GM21526 (cell line): ENCODE data around the gene KIF3B.
"Not testable (repeated sequence)": the region's sequence is repeated elsewhere in the genome, so short reads cannot be mapped to it uniquely, and the experiment has no call there.

Experiments
- ATAC-seq: cut with Tn5 transposase; IDR thresholded peaks from one replicate; pipeline ENCODE4 v1.9.1; 2021; ENCODE audit warnings: moderate library complexity; ENCODE audit not compliant: unreplicated experiment, low FRiP score

KIF3B gene

GRCh38 chr20:32353848-32354496, 76.5 kb downstream of the KIF3B start:
- ATAC-seq, result no peak

- no peak for ATAC-seq
Measured at GRCh38 chr20:32354592-32355416, 77.4 kb downstream of the KIF3B start.

GRCh38 chr20:32355417-32355841, 78.0 kb downstream of the KIF3B start:
- peak; percentile 33 for ATAC-seq

- not testable (repeated sequence) for ATAC-seq
Measured at GRCh38 chr20:32355907-32356621, 78.6 kb downstream of the KIF3B start.

- no peak for ATAC-seq
Measured at GRCh38 chr20:32356622-32357374, 79.3 kb downstream of the KIF3B start.

GRCh38 chr20:32357375-32357868, 80.0 kb downstream of the KIF3B start:
- peak; percentile 4 for ATAC-seq

- peak; percentile 64 for ATAC-seq
Measured at GRCh38 chr20:32357869-32358631, 80.6 kb downstream of the KIF3B start, which contains the start of gene ASXL1. TSS of gene ASXL1 (plus strand) at chr20:32358331. CDS start at chr20:32358776, 445 bp downstream.

GRCh38 chr20:32358632-32358882, 81.1 kb downstream of the KIF3B start:
- no peak for ATAC-seq

- no peak for ATAC-seq
Measured at GRCh38 chr20:32358883-32359632, 81.6 kb downstream of the KIF3B start.

GRCh38 chr20:32359633-32360332, 82.3 kb downstream of the KIF3B start:
- no peak for ATAC-seq

- ATAC-seq, result no peak
Measured at GRCh38 chr20:32360333-32360634, 82.8 kb downstream of the KIF3B start.

GRCh38 chr20:32362901-32363364, 85.5 kb downstream of the KIF3B start:
- no peak for ATAC-seq

- no peak for ATAC-seq
Measured at GRCh38 chr20:32363492-32363891, 86.0 kb downstream of the KIF3B start.

- ATAC-seq, result no peak
Measured at GRCh38 chr20:32364554-32365208, 87.2 kb downstream of the KIF3B start.

- no peak for ATAC-seq
Measured at GRCh38 chr20:32365564-32365963, 88.1 kb downstream of the KIF3B start.

GRCh38 chr20:32366380-32366779, 88.9 kb downstream of the KIF3B start:
- no peak for ATAC-seq

- ATAC-seq, result no peak
Measured at GRCh38 chr20:32368323-32368722, 90.9 kb downstream of the KIF3B start.

- peak; percentile 44 for ATAC-seq
Measured at GRCh38 chr20:32368925-32369324, 91.5 kb downstream of the KIF3B start.
